ENCODE results near the gene CNIH1.
"Not testable (repeated sequence)": the region's sequence is repeated elsewhere in the genome, so short reads cannot be mapped to it uniquely, and the experiment has no call there.

Gene CNIH1

GRCh38 chr14:54428527-54428926, 12.6 kb downstream of the CNIH1 start:
- DNase-seq (ENCODE audit: low read depth in 2 of 2): no peak

GRCh38 chr14:54427871-54428270, 13.3 kb downstream of the CNIH1 start:
- DNase-seq (ENCODE audit: low read depth in 2 of 2): no peak

GRCh38 chr14:54425537-54426274, 15.5 kb downstream of the CNIH1 start:
- DNase-seq (ENCODE audit: low read depth in 2 of 2): no peak

- no peak for DNase-seq (ENCODE audit: low read depth in 2 of 2)
Measured at GRCh38 chr14:54425068-54425467, 16.1 kb downstream of the CNIH1 start.

- DNase-seq (ENCODE audit: low read depth in 2 of 2): no peak
Measured at GRCh38 chr14:54424479-54424901, 16.7 kb downstream of the CNIH1 start.

- DNase-seq (ENCODE audit: low read depth in 2 of 2): no peak
Measured at GRCh38 chr14:54423991-54424390, 17.2 kb downstream of the CNIH1 start.

- DNase-seq (ENCODE audit: low read depth in 2 of 2): peak in 1 of 2 experiments; percentile 25
Measured at GRCh38 chr14:54420478-54421142, 20.6 kb downstream of the CNIH1 start.

- no peak for DNase-seq (ENCODE audit: low read depth in 2 of 2)
Measured at GRCh38 chr14:54411371-54411770, 29.8 kb downstream of the CNIH1 start.

- DNase-seq (ENCODE audit: low read depth in 2 of 2): no peak
Measured at GRCh38 chr14:54410215-54410614, 31.0 kb downstream of the CNIH1 start.

- DNase-seq (ENCODE audit: low read depth in 2 of 2): peak; percentile 53 to 62
Measured at GRCh38 chr14:54403401-54404005, 37.7 kb downstream of the CNIH1 start.

GRCh38 chr14:54399560-54399959, 41.6 kb downstream of the CNIH1 start:
- no peak for DNase-seq (ENCODE audit: low read depth in 2 of 2)

- peak; percentile 98 to 99 for DNase-seq (ENCODE audit: low read depth in 2 of 2)
Measured at GRCh38 chr14:54396493-54397335, 44.5 kb downstream of the CNIH1 start, which contains the start of gene CDKN3. TSS of gene CDKN3 (plus strand) at chr14:54397007. CDS start at chr14:54397069, 62 bp downstream.

GRCh38 chr14:54396183-54396492, 45.0 kb downstream of the CNIH1 start:
- no peak for DNase-seq (ENCODE audit: low read depth in 2 of 2)

- DNase-seq (ENCODE audit: low read depth in 2 of 2): no peak
Measured at GRCh38 chr14:54395716-54396115, 45.5 kb downstream of the CNIH1 start.

GRCh38 chr14:54395284-54395683, 45.9 kb downstream of the CNIH1 start:
- DNase-seq (ENCODE audit: low read depth in 2 of 2): no peak

GRCh38 chr14:54394596-54394995, 46.6 kb downstream of the CNIH1 start:
- DNase-seq (ENCODE audit: low read depth in 2 of 2): no peak

GRCh38 chr14:54392986-54393884, 47.9 kb downstream of the CNIH1 start:
- DNase-seq (ENCODE audit: low read depth in 2 of 2): not testable (repeated sequence)

- DNase-seq (ENCODE audit: low read depth in 2 of 2): no peak
Measured at GRCh38 chr14:54392131-54392859, 48.9 kb downstream of the CNIH1 start.

GRCh38 chr14:54387328-54387727, 53.8 kb downstream of the CNIH1 start:
- DNase-seq (ENCODE audit: low read depth in 2 of 2): no peak

GRCh38 chr14:54385556-54385955, 55.6 kb downstream of the CNIH1 start:
- no peak for DNase-seq (ENCODE audit: low read depth in 2 of 2)

All from fibroblast of skin of left quadriceps (primary cell).